HG02571 (cell line): ENCODE measurements around the gene MROH7.

Experiments
- ATAC-seq: cut with Tn5 transposase; IDR thresholded peaks from one replicate; pipeline ENCODE4 v1.9.1; 2021; ENCODE audit warnings: mild to moderate bottlenecking, moderate library complexity; ENCODE audit not compliant: unreplicated experiment

MROH7 gene

DNA sequence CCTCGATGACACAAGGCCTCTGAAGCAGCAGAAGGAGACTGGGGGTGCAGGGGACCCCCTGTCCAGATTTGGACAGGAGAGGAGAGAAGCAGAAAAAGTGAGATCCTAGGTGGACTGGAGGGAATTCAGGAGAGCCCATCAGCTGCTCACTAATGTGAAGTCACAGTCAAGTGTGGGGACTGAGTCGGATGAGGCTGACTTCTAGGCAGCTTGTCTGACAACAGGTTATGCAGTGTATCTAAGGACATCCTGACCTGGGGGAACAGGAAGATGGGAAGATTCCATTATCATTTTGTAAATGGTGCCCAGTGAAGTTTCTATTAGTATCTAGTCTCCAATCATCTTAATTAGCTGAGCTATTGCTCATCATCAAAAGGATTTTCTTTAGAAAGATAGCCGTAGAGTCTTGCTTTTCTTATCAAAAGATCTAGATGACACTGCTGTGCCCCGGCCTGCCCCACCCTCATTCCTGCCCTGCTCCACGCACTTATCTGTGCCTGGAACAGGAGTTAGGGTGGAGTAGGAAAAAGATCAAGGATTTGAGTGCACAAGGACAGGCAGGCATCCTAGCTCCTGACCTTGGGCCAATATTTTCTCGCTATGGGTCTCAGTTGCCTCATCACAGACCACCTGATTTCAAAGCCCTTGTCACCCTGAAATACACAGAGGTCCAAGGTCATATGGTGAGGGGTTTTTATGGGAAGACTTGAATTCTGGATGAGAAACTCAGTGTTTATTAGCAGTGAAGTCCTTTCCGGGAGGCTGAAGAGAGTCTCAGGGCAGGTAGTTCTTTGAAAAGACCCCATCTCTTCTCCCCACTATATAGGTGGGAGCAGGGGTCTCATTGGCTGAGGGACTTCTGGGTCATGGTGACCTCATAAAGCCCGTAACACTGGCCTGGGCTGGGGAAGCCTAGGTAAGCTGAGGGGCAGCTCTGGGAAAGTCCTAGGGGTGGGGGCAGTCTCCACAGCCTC lies at the start of gene MROH7:
MROH7 (plus strand) TSS at position 924 of the 974 bp plus-strand sequence. CDS start 11,141 bp downstream, outside the sequence.
- no peak for ATAC-seq

DNA sequence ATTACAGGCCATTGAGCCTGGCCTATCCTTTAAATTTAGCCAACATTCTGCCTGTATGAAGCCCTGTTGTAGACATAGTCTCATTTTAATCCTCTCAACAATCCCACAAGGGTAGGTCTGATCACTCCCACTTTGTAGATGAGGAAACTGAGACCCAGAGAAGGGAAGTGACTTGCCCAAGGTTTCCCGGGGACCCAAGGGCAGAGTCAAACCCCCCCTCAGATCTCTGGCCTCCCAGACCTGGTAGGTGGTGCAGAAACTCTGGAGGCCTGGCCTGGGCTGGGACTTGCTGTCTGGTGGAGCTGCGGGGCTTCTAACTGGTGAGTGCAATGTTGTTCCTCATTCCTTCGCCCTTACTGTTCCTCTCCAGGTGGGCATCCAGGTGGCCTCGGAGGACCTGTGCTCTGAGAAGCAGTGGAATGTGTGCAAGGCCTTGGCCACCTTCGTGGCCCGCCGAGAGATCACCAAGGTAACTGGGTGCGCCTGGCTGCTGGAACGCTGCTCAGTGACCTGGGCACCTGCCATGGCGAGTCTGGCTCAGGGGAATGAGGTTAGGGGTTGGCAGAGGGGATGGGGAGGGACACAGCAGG lies 47.9 kb upstream of the MROH7 start:
- ATAC-seq = no peak

DNA sequence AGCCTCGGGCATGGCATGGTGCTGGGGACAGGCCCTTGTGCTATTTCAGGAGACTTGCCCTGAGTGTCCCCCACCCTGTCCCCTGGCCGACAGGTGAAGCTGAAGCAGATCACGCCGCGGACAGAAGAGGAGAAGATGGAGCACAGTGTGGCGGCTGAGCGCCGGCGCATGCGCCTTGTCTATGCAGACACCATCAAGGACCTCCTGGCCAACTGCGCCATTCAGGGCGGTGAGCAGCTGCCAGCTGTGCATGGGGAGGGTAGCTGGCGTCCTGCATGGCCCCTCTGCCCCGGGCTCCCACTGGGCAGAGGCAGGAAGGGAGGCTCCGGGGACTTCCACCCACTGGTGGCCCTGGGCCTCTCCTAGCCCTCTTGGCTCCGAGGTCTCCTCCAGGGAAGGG lies 47.1 kb upstream of the MROH7 start:
- no peak for ATAC-seq

DNA sequence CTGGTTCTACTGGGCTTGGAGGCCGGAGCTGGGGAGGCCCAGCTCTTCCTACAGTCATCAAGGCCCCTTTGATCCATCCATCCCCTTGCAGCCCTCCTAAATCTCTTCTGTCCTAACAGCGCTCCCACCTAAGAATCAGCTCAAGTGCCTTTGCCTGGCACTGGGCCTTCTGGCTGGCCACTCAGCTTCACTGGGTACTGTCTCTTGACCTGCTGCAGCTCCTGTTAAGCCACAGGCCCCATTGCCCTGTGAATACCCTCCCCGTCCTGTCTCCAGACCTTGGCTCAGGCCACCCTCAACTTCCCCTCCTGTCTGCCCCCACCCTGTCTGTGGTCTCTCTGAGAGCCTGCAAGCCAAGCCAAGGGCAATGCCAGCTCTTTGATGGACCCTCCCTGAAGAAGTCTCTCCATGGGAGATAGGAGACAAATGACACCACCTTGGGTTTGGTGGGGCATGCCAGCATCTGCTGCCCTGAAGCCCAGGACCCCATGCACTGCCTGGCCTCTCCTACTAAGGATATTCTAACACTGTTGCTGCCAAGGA lies 45.6 kb upstream of the MROH7 start:
- no peak for ATAC-seq

DNA sequence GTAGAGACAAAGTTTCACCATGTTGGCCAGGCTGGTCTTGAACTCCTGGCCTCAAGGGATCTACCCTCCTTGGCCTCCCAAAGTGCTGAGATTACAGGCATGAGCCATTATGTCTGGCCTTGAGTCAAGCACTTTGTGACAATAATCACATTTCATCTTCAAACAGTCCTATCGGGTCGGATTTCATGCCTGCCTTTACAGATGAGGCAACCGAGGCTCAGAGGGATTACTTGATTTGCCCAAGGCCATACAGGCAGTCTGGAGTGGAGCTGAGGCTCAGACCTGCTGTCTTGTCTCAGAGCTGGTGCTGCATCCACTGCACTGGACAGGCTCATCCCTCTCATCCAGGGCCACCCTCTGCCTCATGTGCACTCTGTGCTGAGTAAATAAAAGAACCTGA lies 44.8 kb upstream of the MROH7 start:
- ATAC-seq = no peak

DNA sequence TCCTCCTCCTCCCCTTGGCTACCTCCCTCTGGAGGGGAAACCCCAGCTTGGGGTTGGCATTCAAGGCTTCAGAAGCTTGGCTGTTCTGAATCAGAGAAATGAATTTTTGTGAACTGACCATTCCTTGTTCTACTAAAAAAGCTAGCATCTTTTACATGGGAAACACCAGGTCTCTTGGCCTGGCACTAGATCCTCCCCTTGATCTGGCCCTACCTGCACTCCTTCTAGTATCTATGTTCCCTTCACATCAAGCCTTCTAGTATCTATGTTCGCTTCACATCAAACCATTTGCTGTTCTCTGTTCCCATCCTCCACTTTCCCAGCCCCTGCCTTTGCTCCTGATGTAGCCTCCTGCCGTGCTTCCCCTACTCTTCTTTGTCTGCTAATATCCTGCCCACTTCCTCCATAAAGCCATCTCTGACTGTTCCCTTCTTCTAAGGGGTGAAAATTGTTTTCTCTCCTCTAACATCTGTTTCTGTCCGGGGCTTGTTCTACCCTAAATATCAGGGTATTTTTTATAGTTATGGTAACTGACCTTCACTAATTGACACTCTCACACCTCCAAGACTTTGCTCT lies 44.0 kb upstream of the MROH7 start:
- no peak for ATAC-seq

DNA sequence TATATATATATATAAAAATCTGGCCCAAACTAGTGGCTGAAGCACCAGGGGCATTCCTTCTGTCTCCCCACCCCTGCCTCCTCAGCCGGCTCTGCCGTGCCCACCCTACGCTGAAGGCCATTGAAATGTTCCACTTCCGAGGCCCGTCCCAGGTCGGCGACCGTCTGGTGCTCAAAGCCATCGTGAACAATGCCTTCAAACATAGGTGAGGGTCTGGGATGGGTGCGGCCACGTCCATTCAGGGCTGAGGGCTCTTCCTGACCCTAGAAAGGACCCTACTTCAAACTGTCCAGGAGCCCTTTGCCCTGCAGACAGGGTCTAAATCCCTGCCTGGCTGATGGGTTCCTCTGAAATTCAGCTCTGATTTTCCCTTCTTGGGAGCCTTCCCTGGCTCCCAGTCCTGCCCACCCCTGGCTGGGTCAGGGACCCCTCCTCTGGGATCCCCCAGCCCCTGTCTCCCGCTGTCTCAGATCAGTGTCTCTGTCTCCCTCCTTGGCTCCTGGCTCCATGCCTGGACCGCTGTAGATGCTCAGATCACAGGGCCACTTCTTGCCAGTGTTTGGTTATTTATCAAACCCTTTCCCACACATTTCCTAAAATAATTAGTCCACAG lies 42.3 kb upstream of the MROH7 start:
- no peak for ATAC-seq

DNA sequence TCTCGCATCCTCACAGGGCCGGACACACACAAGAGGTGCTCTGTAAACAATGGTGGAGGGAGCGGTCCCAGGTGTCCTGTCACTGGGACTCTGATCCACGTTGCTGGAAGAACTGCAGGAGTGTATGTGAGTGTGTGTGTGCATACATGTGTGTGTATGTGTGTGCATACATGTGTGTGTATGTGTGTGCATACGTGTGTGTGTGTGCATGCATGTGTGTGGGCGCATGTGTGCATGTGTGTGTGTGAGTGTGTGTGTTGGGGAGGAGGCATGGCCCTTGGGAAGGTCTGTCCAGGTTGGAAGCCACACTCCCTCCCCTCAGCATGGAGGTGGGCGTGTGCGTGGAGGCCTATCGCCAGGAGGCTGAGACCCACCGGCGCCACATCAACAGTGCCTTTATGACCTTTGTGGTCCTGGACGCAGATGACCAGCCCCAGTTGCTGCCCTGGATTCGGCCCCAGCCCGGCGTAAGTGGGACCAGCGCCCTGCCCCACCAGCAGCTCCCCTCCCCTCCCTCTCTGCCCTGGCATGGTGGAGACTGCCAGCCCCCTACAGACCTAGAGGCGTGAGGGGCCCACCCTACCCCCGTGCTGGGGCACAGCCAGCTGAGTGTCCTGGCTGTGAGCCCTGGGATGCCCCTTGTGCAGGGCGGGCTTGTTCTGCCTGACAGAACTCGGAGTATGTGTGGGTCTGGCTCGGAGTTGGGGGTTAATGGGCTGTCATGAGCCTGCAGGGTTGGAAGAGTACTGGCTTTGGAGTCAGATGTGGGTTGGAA lies 40.5 kb upstream of the MROH7 start:
- no peak for ATAC-seq

DNA sequence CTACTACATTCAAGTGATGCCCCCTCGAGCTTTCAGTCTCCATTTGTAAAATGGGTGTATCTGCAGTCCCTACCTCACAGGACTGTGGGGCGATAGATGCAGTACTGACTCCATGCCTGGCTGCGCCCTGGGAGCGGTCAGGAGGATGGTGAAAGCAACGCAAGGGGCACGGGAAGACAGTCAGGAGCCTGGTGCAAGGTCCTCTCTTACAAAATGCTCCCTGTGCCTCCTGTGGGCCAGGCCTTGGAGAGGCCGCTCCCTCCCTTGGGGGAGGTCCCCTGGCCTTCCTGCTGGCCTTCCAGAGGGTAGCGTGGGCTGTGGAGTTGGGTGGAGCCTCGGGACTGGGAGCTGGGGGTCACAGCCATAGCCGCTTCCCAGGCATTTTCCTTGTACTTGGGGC lies 39.9 kb upstream of the MROH7 start:
- ATAC-seq = no peak

DNA sequence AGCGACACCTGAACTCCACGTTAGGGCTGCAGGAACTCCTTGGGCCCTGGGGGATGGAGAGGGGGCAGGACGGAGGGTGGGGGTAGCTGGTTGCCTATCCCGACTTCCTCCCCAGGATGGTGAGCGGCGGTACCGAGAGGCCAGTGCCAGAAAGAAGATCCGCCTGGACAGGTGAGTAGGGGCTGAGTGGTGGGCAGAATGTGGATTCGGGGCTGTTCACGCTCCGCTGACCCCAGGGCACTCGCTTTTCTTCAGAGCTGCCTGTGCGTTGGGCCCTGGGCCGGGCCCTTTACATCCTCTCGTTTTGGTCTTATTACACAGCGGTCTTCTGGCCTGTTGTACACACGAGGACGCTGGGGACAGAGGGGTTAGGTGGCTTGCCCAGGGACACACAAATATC lies 39.0 kb upstream of the MROH7 start:
- no peak for ATAC-seq

DNA sequence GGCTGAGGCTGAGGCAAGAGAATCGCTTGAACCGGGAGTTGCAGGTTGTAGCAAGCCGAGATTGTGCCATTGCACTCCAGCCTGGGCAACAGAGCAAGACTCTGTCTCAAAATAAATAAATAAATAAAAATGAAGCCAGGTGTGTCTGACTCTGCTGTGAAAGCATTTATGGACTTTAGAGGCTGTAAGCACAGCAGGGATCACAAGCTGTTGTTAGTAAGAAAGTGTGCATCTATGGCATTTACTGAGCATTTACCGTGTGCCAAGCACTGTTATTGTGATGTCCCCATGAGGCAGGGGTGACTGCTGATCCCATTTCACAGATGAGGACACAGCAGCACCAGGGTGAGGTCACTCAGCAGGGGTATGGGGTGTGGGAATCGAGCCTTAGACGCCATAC lies 38.3 kb upstream of the MROH7 start:
- no peak for ATAC-seq

DNA sequence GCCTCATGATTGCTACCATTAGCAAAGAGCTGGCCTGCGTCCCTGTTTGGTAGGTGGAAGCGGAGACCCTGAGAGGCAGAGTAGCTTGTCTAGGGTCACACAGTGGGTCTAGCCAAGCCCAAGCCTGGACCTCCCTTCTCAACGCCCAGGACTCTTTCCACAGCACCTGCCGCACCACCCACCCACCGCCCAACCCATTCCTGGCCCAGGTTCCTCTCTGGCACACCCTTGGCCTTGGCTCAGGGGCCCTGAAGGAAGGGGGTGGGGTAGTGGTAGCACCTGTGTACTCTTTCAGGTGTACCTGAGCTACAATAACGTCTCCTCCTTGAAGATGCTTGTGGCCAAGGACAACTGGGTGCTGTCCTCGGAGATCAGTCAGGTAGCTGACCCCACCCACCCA lies 37.5 kb upstream of the MROH7 start:
- no peak for ATAC-seq

DNA sequence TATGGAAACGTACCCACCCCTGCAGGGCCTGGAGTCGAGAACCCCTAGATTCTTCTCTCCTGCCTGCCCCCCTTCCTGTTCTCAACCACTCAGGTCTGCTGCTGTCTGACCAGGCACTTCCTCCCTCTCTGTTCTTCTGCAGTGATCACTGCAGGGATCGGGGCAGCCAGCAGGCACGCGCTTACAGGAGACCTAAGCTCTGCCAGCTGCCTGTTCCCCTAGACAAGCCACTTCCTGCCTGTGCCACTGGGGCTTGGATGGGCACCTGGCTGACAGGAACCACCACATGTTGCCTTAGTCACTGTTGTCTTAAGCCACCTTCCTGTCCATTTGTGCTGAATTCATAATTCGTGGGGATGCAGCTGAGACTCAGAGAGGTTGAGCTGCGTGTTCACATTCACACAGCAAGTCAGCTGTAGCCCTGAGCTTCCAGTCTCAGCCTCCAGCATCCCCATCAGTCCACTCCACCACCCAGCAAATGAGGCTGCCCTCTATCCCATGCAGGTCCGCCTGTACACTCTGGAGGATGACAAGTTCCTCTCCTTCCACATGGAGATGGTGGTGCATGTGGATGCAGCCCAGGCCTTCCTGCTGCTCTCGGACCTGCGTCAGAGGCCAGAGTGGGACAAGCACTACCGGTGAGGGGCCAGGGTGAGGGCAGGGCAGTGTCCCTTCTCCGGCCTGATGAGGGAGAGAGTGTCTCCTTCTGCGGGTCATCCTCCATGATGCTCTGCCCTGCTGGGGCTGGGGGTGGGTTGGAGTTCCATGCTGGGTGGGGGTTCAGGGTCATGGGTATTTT lies 36.8 kb upstream of the MROH7 start:
- no peak for ATAC-seq

DNA sequence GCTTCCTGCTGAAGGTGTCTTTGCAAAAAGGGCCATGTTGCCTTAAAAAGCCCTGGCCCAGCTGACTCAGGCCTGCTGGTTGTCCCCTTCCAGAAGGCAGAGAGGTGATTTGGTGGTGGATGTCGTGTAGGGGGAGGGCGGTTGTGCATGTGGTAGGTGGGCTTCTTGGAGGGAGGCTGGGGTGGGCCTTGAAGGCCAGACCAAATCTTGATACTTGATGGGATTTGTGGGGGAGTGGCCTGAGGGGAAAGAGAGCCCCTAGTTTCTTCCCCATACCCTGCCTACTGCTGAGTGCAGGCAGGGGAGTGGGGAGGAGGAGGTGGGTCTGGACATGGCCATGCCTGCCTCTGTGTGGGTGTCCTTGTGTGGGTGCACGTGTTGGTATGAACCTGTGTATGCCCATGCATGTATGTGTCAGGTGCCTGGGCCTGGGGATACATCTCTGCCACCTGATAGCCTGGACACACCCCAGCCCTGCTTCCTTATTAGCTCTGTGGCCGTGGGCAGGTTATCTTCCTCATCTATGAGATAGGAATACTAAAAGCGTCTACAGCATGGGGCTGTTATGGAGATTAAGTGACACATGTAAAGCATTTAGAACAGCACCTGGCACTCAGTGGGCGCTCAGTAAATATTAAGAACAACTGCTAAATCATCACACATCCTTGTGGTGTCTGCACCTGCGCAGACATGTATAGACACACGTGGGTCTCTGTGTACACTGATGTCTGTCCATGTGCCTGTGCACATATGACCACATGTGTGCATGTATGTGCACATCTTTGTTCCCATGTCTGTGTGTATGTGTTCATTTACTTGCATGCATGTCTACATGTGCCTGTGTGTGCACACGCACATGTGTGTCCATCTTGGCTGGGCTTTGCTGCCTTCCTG lies 35.2 kb upstream of the MROH7 start:
- ATAC-seq = no peak

DNA sequence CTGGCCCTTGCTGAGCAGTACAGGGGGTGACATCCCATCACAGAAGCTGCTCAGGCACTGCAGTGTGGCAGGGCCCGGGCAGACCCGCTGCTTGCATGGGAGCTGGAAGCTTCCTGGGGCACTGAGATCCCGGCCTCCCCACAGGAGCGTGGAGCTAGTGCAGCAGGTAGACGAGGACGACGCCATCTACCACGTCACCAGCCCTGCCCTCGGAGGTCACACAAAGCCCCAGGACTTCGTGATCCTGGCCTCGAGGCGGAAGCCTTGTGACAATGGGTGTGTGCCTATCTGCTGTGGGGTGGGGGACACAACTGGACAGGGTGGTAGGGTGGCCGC lies 34.6 kb upstream of the MROH7 start:
- no peak for ATAC-seq

DNA sequence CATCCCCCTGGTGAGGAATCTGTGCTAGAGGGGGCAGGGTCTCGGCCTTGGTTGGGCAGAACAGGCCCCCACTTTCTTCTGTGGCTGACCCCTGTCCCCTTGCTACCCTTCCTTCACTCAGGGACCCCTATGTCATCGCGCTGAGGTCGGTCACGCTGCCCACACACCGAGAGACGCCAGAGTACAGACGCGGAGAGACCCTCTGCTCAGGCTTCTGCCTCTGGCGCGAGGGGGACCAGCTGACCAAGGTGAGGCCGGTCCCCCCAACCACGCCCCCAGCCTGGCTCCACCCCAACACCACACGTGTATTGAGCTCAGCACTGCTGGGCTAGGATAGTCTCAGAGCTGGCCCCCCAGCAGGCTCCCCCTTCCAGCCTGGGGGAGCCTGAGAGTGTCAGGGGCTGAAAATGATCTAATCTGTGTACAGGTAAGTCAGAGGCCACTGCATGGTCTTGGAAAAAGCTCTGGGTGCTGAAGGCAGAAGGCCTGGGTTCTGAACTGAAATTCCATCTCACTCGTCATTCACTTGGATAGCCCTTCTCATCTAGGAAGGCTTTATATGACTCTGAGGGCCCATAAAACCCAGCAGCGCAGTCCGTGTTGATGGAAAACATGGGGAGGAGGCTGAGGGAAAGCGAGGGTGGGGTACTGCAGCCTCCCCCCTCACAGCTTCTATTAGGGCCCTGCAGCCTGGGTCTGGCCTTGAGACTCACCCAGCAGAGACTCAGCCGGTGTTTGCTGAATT lies 33.6 kb upstream of the MROH7 start:
- ATAC-seq = no peak

DNA sequence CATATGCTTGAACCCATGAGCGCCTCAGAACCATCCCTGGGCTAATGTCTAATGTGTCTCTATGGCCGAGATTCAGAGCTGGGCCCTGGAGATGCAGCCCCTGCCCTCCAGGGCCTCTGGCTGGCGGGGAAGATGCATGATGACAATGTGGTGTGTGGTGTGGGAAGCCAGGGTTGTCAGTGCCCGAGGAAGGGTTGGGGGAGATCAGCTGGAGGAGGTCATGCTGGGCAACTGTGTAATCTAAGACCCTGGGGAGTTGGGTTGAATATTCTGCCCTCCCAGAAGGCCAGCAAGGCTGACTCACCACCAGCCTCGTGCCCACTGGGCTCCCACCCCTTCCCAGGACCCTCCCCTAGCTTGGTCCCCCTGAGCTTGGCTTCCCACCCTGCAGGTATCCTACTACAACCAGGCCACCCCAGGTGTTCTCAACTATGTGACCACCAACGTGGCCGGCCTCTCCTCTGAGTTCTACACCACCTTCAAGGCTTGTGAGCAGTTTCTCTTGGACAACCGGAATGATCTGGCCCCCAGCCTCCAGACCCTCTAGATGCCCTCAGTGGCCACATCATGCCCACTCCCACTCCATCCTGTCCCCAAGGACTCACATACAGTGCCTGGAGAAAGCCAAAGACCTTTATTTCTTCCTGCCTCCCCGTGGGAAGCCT lies 32.9 kb upstream of the MROH7 start:
- ATAC-seq = no peak
